Astrocyte (in vitro differentiated cells and primary cell): Measurements from ENCODE around the gene ERFL.

Experiments used
- EZH2 ChIP-seq: IDR thresholded peaks from 2 replicates; pipeline ENCODE4 v1.6.1; 2012; ENCODE audit warnings: mild to moderate bottlenecking, low read length, inconsistent platforms; ENCODE audit not compliant: insufficient read depth
- TF ChIP-seq, protein P1 (sequence below): IDR thresholded peaks from 2 replicates; pipeline ENCODE4 v1.5.1; 2011; ENCODE audit warnings: low read depth, mild to moderate bottlenecking, inconsistent platforms, low read length, moderate library complexity; ENCODE audit not compliant: insufficient read depth

DNA sequence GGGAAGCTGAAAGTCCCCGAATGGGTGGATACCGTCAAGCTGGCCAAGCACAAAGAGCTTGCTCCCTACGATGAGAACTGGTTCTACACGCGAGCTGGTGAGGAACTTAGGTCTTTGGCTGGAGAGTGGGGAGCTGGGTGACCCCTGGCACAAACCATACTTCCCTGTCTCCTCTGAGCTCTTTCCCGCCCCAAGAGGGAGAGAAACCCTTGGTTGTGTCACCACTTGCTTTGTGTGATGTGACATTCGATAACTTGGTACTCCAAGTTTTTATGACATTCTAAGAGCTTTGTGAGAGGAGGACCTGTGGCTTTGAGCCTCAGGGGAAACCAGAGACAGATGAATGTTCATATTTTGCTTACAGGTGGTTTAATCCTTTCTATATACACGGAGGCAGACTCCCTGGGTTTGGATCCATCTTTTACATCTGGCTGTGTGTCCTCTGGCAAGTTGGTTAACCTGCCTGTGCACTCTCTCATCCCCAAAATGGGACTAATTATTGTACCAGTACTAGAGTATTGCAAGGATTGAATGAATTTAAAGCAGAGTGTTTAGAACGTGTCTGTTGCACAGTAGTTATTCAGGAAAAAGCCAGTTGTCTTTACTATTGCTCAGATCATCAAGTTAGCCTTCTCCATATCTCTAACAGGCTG, 67.0 kb downstream of the ERFL start:
- TF ChIP-seq EZH2, result no peak
- TF ChIP-seq, protein P1, sequence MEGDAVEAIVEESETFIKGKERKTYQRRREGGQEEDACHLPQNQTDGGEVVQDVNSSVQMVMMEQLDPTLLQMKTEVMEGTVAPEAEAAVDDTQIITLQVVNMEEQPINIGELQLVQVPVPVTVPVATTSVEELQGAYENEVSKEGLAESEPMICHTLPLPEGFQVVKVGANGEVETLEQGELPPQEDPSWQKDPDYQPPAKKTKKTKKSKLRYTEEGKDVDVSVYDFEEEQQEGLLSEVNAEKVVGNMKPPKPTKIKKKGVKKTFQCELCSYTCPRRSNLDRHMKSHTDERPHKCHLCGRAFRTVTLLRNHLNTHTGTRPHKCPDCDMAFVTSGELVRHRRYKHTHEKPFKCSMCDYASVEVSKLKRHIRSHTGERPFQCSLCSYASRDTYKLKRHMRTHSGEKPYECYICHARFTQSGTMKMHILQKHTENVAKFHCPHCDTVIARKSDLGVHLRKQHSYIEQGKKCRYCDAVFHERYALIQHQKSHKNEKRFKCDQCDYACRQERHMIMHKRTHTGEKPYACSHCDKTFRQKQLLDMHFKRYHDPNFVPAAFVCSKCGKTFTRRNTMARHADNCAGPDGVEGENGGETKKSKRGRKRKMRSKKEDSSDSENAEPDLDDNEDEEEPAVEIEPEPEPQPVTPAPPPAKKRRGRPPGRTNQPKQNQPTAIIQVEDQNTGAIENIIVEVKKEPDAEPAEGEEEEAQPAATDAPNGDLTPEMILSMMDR, result no peak
